GM19455 (cell line): ENCODE results near the gene COL9A3.
A peak's percentile ranks its signal among the peaks of the same experiment; 100 is the strongest.

Experiments
- ATAC-seq: cut with Tn5 transposase; IDR thresholded peaks from one replicate; pipeline ENCODE4 v1.9.1; 2021; ENCODE audit not compliant: unreplicated experiment

COL9A3 gene

GRCh38 chr20:62796699-62797491 is 20.0 kb upstream of the COL9A3 start:
- peak; percentile 1 for ATAC-seq

DNA sequence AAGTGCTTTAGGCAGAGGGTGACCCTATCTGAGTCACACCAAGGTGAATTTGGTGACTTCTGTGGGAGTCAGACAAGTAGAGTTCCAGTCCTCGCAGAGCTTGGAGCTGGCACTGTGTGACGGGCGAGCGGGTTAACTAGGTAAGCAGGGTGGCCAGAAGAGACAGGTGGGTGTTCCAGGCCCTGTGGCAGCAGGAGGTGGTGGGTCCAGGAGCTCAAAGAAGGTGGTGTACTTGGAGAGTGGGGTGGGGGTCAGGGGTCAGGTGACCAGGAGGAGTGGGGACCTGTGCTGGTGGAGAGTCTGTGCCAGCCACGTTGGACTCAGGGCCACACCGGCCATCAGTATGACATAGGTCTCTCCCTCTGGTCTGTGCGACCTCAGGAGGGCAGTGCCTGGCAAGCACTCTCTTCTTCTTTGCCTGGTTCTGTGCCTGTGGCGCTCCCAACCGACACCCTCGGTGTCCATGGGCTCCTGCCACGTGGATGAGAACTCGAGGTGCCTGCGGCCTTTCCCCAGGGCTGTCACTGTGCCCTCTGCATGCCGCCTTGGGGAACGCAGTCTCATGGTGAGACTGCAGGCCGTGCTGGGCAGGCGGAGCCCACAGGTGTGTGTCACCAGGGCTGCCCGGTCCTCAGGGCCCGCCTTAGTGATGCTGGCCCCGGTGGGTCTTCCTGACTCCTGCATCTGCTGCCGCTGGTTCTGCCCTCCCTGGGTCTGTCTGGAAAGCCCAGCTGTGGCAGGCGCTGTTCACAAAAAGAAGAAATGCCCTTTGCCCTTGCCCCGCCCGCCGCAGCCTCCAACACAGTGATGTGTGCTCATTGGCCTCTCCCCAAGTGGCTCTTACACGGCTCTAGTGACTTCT is 18.9 kb upstream of the COL9A3 start:
- ATAC-seq: no peak

DNA sequence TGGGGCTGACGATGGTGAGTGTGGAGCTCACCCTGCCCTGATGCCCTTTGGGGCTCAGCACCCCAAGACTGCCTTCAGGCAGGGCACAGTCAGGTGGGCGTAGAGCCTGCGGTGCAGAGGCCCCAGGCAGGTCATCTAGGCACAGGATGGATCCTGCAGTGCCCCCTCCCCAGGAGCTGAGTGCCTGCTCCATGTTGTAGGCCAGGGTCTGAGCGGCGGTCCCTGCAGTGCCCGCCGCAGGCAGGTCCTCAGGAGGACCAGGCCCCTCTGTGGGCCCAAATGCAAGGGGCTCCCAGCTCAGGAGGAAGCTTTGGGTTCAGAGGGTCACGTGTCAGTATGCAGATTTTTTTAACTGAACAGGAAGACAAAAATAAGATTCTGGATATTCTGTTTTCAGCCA is 17.8 kb upstream of the COL9A3 start:
- ATAC-seq: no peak

GRCh38 chr20:62799459-62799858 is 17.4 kb upstream of the COL9A3 start:
- ATAC-seq: no peak

DNA sequence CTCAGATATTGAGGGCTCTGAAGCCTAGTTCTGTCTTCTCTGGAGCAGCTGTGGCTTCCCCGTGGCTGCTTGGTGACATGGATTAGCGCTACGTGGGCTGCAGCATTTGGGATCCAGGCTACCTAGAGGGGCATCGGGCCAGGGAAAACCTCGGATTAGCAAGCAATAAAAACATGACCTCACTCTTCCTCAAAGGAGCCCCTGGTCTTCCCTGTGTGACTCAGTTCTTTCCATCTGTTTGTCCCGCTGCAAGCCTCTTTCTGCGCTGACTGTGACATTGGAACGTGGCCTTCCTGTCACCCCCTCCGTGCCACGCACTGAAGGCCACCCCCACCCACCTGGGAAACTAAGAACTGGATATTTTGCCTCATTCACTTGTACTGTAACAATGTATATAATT is 17.0 kb upstream of the COL9A3 start:
- no peak for ATAC-seq

DNA sequence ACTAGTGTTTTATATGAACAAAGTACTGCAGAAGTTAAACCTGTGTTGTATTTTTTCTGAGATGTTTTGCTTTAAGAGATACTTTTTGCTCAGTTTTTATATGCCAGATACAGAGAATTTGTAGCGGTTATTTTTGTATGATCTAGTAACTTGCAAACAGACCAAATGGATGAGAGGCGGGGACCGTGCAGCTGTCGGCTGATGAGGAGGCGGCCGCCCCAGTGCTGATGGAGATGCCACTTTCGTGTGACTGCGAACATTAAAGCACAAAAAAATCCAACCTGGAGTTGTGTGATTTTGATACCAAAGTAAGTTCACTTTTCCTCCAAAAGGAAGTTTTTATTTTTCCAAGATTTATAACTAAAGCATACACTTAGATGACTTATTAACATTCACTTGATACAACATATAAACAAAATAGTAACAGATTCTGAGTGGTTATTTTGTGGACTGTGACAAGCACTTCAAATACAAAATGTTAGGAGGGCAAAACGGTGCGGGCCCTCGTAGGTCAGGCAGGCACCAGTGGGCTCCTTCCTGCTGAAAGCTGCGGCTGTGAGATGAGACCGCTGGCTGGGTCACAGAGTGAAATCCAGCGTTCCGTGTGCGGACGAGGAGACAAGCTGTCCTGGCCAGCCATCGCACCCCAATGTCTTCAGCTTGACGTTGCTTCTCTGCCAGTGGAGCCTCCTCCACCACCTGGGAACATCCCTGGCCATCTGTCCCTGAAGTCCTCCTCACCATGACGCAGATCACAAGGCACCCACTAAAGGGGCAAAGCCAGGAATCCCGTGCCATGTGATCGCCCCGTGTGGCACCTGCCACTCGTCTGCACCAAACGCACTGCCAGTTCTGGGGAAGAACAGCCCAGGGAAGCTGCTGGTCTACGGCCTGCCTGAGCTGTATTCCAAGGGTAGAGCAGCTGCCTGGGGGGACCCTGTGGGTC is 16.3 kb upstream of the COL9A3 start:
- ATAC-seq: no peak

DNA sequence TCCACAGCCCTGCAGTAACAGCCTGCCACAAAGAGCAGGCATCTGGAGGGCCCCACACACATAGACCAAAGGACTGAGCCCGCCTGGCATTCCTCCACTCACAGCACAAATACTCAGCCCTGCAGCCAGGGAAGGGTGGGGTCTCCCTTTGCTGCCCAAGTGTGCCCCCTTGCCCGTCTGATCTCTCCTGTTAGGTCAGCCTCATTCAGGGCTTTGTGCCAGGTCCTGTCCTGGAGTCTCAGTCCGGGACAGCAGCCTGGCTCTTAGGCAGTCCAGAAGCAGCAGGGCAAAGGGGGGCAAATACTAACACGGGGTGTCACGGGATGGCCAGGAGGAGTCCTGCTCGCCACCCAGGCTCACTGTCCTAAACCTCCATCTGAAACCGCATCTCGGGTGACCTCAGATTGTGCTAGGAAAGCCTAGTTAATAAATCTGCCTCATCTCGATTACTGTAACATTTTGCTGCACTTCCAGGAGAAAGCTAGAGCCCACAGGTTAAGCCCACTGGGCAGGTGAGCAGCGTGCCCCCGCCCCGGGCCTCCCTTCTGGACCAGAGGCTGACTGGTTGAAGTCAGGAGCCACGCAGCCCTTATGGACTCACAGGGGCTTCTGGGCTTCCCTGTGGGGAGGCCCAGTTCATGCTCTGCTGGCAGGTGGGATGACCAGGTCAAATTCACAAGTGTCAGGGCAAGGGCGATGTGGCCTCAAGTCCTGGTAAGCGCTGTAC is 15.4 kb upstream of the COL9A3 start:
- ATAC-seq: no peak

DNA sequence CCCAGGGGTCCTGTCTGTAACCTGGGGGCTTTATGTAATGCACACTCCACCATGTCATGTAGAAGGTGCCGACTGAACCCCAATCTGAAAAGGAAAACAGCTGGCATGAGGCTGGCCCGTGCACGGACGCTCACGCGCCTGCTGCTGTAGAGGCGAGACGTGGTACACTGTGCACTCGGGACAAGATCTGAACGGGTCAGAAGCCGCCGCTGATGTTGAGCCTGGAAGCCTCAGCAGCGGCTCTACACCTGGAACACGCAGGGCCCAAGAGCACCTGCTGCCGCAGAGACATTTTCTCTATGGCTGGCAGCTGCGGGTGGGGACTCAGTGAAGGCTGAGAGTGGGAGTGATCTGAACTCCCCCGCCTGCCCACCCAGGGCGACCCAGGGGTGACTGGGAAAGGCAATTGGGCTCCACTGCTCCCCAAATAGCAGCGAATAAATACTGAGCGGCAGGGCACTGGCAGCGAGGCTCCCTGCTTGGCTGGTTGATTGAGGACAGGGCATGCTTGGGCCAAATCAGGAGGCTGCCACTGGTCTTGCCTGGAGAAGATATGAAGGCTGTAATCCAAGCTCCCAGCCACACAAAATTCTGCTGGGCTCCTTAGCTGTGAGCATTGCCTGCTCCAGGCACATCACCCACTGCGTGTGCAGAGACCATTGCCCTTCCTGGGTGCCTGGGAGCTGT is 14.7 kb upstream of the COL9A3 start:
- ATAC-seq: no peak

- peak; percentile 12 for ATAC-seq
Observed at GRCh38 chr20:62804021-62804626, 12.7 kb upstream of the COL9A3 start.

DNA sequence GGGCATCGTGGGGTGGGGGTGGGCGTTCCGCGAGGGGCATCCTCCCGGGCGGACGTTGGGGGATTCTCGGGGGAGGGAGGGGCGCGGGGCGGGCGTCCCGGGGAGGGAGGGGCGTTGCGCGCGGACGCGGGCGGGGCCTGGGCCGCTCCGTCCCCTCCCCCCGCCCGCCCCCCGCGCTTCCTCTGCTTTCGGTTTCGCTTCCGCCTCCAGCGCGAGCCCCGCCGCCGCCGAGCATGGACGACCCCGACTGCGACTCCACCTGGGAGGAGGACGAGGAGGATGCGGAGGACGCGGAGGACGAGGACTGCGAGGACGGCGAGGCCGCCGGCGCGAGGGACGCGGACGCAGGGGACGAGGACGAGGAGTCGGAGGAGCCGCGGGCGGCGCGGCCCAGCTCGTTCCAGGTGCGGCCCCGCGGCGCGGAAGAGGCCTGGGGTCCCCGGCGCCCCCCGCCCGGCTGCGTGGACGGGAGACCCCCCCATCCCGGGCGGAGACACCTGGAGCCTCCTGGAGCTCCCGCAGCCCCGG is 12.2 kb upstream of the COL9A3 start, which contains the start of gene OGFR:
OGFR (plus strand) TSS at position 209 of the 528 bp plus-strand sequence; CDS start at position 234, 25 bp downstream.
- ATAC-seq: peak; percentile 49

DNA sequence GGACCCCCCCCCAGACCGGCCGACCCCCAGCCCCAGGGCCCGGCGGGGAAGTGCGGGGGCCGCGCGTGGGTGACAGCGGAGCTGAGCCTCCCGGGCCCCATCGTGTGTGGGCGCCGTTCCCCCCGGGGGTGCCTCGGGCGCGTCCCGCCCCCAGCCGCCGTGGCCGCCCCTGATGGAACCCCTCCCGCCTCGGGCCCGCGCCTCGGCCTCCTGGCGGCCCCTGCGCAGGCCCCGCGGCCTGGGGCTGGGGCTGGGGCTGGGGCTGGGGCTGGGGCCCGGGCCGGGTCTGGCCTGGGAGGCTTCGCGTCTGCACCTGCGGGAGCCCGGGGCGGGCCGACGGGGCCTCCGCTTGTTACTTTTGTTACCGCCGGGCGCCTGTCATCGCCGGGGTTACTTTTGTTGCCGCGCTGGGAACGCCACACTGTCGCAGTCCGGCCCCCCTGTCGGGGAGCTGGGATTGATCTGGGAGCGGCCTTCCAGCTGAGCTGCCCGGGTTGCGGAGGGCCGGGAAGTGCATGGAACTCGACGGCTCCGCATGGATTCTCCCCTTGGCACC is 11.6 kb upstream of the COL9A3 start:
- ATAC-seq: peak; percentile 25

GRCh38 chr20:62805711-62806382 is 11.0 kb upstream of the COL9A3 start:
- ATAC-seq: no peak

DNA sequence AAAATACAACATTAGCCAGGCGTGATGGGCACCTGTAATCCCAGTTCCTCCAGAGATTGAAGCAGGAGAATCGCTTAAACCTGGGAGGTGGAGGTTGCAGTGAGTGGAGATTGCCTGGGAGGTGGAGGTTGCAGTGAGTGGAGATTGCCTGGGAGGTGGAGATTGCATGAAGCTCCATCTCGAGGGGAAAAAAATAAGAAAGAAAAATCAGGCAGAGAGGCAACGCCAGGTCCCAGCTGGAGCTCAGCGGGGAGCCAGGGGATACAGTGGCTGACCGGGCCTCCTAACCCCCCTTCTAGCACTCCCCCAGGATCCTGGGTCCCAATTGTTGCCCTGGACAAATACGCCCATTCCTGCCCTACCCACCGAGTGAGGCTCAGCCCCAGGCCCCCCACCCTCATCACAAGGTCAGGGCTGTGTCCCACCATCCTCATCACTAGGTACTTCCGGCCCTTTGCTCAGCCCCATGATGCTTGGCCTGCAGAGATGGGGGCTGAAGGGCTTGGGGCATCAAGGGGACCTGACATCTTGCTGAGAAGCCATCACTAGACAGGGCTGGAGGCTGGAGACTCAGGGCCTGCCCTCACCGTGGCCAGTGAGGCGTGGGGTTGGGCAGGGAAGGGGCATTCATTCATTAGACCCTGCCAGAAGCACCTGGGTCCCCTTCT is 10.3 kb upstream of the COL9A3 start:
- no peak for ATAC-seq

DNA sequence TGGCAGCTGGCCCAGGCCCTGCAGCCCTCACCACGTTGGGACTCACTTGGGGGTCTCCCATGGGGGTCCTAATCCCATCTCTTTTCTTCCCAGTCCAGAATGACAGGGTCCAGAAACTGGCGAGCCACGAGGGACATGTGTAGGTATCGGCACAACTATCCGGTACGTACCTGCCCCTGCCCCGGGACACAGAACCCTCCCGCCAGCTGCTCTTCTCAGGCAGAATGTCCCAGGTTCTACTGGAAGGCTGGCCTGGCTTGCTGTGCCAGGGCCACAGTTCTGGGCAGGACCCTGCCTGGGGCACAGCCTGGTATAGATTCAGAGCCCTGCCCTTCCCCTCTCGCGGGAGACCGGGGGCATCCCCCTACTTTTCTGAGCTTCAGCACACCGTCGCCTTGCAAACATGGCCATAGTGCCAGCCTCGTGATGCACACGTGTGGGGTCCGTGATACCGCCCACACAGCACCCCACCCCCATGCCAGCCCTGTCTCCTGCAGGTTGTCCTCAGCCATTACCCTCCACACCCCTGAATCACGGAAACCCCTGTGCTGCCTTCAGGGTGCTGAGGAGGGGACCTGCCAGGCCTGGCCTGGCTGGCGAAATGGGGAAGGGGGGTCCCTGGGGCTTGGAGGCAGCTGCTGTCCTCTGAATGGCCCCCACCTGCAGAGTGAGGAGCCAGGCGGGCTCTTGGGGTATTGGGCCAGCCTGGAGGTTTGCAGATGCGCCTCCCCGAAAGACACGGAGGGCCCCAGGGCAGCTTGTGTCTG is 9.2 kb upstream of the COL9A3 start:
- ATAC-seq: no peak

DNA sequence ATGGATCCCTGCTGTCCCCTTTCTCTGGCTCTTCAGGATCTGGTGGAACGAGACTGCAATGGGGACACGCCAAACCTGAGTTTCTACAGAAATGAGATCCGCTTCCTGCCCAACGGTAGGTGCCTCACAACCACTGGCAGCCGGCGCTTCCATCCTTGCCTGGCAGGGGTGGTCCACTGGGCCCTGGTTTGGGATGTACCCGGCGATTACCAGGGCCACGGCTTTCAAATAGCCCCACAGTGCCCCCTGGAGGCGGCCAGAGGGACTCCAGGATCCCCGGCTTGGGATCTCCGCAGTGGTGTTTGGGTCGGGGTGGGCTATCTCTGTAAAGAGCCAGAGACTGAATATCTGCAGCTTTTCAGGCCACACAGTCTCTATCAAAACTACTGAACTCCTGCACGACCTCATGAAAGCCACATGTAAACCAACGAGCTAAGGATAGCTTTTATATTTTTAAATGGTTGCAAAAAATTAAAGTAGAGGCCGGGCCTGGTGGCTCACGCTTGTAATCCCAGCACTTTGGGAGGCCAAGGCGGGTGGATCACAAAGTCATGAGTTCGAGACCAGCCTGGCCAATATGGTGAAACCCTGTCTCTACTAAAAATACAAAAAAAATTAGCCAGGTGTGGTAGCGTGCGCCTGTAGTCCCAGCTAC is 8.5 kb upstream of the COL9A3 start:
- no peak for ATAC-seq
